Endothelial cell of umbilical vein (primary cell): ENCODE results near the gene PPOX.

Experiments used
- CTCF ChIP-seq, 2 donors: IDR thresholded peaks; 1 replicate in 1 of 2; 2 replicates in 1 of 2; pipeline ENCODE4 v1.5.1; 2011; ENCODE audit warnings: low read length in 2 of 2, mild to moderate bottlenecking in 2 of 2, moderate library complexity in 2 of 2, control low read depth in 1 of 2, inconsistent platforms in 1 of 2, low read depth in 1 of 2; ENCODE audit not compliant: insufficient read depth in 1 of 2; ENCODE audit errors: extremely low read depth in 1 of 2
- EZH2 ChIP-seq: IDR thresholded peaks from 2 replicates; pipeline ENCODE4 v1.6.1; 2012; ENCODE audit warnings: borderline replicate concordance, low read depth, mild to moderate bottlenecking, moderate library complexity, low read length, inconsistent platforms; ENCODE audit not compliant: severe bottlenecking
- POLR2A ChIP-seq: IDR thresholded peaks from 2 replicates; pipeline ENCODE4 v1.6.1; 2012; ENCODE audit warnings: low read depth, mild to moderate bottlenecking, control low read depth, low read length

GRCh38 chr1:161177112-161177935 is 11.1 kb downstream of the PPOX start, which contains the start of gene B4GALT3:
- TF ChIP-seq CTCF (IDR thresholded peaks at IDR 0.05; ENCODE audit: extremely low read depth in 1 of 2, insufficient read depth in 1 of 2, low read depth in 1 of 2, low read length in 2 of 2) (no peak), POLR2A (peak; percentile 94), EZH2 (no peak)
